HG03521 (cell line): Measurements from ENCODE around the gene HOXD12.

Experiments used
- ATAC-seq: cut with Tn5 transposase; IDR thresholded peaks from one replicate; pipeline ENCODE4 v1.9.1; 2021; ENCODE audit warnings: mild to moderate bottlenecking, moderate library complexity; ENCODE audit not compliant: unreplicated experiment

HOXD12 gene

GRCh38 chr2:176118601-176119339 lies 19.2 kb downstream of the HOXD12 start:
- ATAC-seq, result no peak

- no peak for ATAC-seq
Measured at GRCh38 chr2:176120364-176121189, 21.0 kb downstream of the HOXD12 start.

GRCh38 chr2:176121190-176122051 lies 21.8 kb downstream of the HOXD12 start:
- ATAC-seq, result no peak

GRCh38 chr2:176122052-176122682 lies 22.6 kb downstream of the HOXD12 start:
- no peak for ATAC-seq

GRCh38 chr2:176122683-176123410 lies 23.3 kb downstream of the HOXD12 start, which contains the start of gene HOXD9:
Gene HOXD9 (plus strand): TSS chr2:176122719. CDS start chr2:176122769, 50 bp downstream.
- no peak for ATAC-seq

- no peak for ATAC-seq
Measured at GRCh38 chr2:176123411-176124109, 24.0 kb downstream of the HOXD12 start.

- ATAC-seq, result no peak
Measured at GRCh38 chr2:176124110-176124946, 24.7 kb downstream of the HOXD12 start.

GRCh38 chr2:176124947-176125771 lies 25.6 kb downstream of the HOXD12 start:
- no peak for ATAC-seq

GRCh38 chr2:176125772-176126054 lies 26.1 kb downstream of the HOXD12 start:
- ATAC-seq, result no peak

GRCh38 chr2:176126929-176127773 lies 27.6 kb downstream of the HOXD12 start:
- no peak for ATAC-seq

GRCh38 chr2:176127774-176128072 lies 28.1 kb downstream of the HOXD12 start:
- no peak for ATAC-seq

GRCh38 chr2:176128172-176128981 lies 28.8 kb downstream of the HOXD12 start:
- ATAC-seq, result no peak

- no peak for ATAC-seq
Measured at GRCh38 chr2:176128982-176129796, 29.6 kb downstream of the HOXD12 start, which contains the start of gene HOXD8. Gene HOXD8 (plus strand): TSS chr2:176129705. CDS start chr2:176130367, 662 bp downstream.

GRCh38 chr2:176129813-176130146 lies 30.2 kb downstream of the HOXD12 start:
- ATAC-seq, result no peak

GRCh38 chr2:176130147-176130956 lies 30.8 kb downstream of the HOXD12 start:
- ATAC-seq, result no peak
